Skin of body (tissue), 2 donors: Measurements from ENCODE around the gene TM9SF4. TPM values are rescaled to one million over a fixed set of nuclear protein-coding genes. Genes with fewer than 3 reads are reported as not detected.

Experiments used
- DNase-seq: peaks from one replicate; lab custom pipeline; 2025; lab: John Stamatoyannopoulos, UW
- total RNA-seq: library from RNA; depleted of rRNA; stranded (reverse); fragments of >200 nt; gene quantifications from one replicate; pipeline ENCODE4 v1.2.3, GENCODE V29; 2014

TM9SF4 gene
- total RNA-seq, 1 donor from 2014 or later, result 23.8 TPM

DNA sequence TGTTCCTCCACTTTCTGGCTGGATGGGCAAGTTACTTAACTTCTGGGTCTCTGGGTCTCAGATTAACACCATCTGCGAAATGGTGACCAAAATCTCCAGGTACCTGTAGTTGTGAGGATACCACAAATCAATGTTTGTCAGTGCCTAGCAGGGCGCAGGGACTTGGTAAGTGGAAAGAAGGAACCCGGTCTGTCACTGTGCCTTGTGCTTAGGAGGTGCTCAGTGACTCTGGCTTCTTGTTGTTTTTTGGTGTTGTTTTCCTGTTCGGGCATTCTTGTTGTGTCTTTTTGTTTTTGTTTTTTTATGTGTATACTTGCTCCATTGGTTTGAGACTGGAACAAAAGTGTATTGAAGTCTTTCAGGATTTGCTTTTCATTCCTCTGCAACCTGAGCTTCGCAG lies 17.8 kb downstream of the TM9SF4 start:
- DNase-seq, result no peak

DNA sequence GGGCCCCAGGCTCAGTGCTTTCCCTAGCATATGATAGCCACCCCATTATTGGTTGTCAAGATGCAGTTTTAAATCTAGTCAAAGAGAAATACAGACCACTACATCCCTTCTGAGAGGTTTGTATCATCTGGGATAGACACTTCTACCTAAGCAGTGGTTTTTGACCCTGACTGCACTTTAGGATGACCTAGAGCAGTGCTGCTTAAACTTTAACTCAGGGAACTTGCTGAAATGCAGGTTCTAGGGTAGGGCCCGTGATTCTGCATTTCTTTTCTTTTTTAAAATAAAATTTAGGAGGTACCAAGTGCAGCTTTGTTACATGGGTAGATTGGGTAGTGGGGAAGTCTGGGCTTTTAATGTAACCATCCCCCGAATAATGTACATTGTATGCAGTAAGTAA lies 18.7 kb downstream of the TM9SF4 start:
- no peak for DNase-seq

DNA sequence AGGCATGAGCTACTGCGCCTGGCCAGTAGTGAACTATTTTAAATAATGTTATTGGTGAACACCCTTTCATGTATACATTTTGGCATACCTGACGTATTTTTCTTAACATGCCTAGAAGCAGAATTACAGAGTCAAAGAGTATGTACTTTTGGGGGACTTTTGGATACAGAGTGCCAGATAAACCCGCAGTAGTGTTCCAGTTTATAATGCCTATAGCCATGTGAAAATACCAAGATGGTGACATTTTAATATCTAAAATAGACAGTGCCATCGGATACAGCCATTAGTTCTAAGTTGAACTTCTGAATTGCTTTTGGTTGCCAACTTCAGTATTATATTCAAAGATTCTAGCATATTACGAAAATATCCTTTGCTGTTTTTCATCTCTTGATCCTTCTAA lies 20.3 kb downstream of the TM9SF4 start:
- DNase-seq, result no peak

DNA sequence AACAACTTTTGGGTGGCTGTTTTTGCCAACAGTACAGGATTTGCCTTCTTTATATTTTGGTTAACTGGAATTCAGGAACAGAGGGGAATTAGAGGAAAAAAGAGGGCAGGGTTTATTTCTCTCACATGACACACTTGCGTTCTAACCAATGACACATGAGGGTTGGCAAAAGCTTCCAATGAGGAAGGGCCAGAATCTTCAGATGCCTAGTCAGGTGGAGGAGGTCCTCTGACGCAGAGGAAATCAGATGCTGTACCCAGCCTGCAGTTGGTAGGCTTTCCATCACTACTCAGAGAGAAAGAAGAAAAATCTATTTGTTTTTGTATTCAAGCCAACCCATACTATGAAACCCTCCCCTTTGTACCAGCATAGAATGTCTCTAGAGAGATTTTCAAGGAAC lies 20.8 kb downstream of the TM9SF4 start:
- DNase-seq, result no peak

DNA sequence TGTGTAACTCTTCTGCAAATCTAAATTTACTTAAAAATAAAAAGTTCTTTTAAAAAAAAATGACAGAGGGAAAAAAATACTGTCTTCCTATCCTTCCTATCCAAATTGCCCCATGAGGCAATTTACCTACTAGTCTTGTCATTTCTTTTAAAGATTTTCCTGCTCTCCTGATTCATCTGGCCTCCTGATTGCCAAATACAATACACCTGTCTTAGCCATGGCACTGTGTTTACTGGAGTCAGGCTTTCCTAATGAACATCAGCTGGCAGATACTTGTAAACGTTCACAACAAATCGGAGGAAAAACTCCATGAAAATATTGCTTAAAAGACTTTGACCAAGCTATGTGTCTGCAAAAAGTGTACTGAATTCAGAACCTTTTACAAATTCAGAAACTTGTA lies 21.5 kb downstream of the TM9SF4 start:
- DNase-seq, result no peak

DNA sequence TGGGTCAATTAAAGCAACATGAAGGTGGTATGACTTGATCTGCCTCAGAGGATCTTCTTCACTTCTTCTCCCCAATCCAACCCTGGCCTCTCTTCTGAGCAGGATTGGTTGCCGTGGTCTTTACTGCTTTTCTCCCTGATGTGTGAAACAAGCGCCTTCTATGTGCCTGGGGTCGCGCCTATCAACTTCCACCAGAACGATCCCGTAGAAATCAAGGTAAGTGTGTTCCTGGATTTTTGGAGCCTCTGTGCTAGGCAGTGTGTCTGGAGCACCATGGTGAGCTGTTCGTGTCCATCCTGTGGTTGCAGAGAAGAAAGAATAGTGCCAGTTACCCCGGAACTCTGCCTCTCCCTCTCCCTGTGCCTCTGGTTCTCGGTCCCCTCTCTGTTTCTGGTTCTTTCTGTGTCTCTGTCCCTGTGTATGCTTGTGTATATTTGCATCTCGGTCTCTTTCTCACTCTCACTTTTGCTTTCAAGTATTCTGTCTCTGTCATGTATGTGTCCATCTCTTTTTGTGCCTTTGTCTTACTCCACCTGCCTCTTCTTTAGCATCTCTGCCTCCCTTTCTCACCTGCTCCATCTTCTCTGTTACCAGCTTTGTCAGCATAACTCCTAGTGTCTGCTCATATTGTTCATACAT lies 23.5 kb downstream of the TM9SF4 start:
- no peak for DNase-seq

DNA sequence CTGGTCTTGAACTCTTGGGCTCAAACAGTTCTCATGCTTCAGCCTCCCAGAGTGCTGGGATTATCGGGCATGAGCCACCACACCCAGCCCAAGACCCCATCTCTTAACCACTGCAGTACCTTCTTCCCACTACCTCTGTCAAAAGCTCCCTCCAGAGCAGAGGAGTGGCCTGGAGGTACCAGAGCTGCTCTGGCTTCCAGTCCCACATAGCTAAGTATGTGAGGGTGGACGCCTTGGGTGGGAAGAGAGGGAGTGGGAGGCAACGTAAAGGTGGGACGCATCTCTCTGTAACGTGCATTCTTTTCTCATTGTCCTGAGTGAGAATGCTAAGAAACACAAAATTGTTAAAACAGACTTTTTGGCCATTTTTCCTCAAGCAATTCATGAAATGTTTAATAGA lies 24.5 kb downstream of the TM9SF4 start:
- DNase-seq, result no peak

DNA sequence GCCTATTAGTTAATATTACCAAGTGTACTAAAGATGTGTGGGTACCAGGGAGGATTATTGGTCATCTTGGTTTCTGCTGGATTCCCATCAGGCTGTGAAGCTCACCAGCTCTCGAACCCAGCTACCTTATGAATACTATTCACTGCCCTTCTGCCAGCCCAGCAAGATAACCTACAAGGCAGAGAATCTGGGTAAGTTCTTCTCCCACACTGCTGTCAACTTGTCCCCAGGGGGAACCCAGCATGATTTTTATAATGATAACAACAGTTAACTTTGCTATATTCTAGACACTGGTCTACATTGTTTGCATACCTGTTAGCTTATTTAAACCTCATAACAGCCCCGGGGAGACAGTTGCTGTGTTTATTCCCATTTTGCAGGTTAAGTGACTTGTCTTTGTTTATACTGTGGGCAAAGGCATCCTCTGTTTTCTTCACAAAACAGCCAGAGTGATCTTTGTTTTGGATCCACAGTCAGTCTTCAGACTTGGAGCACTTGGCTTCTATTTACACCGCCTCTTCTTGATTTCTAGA lies 26.5 kb downstream of the TM9SF4 start:
- DNase-seq, result no peak

DNA sequence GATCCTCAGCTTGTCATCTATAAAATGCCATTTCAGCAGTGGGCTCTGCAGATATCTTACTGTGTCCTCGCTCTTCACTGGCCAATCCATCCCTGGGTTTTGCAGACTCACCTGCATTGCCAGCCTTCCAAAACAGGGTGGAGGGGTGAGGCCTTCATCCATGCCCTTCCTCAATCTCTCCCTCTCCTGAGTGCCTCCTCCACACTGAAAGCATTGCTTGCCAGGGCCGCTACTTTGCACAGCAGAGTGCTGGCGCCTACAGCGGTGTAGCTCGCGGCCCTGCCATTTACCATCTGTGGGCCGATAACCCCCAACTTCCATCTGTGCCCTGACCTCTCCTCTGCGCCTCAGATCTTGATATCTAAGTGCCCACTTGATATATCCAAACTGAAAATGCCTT lies 29.4 kb downstream of the TM9SF4 start:
- no peak for DNase-seq

DNA sequence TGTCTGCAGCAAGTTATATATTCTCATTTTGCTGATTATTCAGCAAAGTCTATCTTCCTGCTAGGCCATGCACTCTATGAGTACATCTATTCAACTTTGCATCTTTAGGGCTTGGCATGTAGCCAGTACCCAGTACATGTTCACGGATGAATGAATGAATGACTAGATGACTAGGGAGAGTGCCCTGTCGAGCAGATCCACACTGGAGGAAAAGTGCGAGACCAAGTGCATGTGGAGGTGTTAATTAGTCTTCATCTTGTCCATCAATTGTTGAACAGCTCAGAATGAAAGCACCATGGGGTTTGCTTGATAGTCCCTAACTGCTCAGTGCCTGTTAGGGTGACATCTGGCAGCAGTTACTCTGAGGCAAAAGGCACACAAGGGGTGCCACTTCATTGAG lies 30.4 kb downstream of the TM9SF4 start:
- no peak for DNase-seq

DNA sequence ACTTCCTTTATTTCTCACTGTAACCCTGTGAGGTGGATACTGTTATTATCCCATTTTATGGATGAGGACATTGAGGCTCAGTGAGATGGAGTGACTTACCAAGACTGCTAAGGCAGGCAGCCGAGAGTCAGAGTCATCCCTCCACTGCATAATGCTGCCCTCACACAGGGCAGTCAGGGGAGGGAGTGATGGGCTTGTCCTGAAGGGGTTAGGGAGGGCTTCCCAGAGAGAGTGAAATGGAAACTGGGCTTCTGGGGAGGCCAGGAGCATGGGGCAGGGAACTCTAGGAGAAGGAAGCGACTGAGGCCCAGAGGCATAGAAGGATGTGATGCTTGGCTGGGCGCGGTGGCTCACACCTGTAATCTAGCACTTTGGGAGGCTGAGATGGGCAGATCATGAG lies 31.1 kb downstream of the TM9SF4 start:
- no peak for DNase-seq

DNA sequence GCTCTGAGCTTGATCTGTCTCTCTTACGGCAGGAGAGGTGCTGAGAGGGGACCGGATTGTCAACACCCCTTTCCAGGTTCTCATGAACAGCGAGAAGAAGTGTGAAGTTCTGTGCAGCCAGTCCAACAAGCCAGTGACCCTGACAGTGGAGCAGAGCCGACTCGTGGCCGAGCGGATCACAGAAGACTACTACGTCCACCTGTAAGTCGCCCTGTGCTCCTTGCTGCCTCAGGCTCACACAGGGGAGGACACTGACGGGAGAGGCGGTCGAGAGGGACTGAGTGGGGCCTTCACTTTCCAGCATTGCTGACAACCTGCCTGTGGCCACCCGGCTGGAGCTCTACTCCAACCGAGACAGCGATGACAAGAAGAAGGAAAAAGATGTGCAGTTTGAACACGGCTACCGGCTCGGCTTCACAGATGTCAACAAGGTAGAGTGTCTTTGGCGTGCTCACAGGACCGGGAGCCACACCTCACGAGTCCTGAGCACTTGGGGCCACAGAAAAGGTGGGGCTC lies 32.0 kb downstream of the TM9SF4 start:
- DNase-seq, result no peak

DNA sequence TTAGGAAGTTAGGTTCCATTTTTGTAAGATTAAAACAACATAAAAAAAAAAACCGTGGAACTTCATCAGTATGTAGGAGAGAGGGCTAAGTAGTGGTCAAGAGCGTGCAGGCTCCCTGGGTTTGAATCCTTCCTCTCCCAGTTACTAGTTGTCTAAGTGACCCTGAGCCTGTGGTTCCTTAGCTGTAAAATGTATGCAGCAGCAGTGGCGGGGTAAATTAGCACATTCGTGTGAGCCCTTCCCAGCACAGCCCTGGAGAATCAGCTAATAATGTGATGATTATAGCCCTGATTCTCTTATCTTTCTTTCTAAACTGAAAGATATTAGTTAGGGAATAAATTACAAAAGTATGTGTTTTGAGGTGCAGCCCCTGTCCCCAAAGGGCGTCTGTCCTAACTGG lies 32.6 kb downstream of the TM9SF4 start:
- no peak for DNase-seq

DNA sequence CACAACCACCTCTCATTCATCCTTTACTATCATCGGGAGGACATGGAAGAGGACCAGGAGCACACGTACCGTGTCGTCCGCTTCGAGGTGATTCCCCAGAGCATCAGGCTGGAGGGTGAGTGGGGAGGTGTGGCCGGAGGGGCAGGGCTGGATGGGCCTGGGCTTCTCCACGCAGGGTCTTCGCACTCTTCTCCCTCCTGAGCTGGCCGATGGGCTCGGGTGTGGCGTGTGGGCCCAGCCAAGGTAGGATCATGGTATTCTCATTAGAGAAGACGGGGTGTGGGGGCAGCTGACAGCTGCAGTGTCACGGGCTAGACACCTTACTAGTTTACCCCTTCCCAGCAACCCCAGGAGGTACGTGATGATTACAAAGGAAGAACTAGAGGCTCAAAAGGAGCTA lies 33.5 kb downstream of the TM9SF4 start:
- DNase-seq, result no peak

DNA sequence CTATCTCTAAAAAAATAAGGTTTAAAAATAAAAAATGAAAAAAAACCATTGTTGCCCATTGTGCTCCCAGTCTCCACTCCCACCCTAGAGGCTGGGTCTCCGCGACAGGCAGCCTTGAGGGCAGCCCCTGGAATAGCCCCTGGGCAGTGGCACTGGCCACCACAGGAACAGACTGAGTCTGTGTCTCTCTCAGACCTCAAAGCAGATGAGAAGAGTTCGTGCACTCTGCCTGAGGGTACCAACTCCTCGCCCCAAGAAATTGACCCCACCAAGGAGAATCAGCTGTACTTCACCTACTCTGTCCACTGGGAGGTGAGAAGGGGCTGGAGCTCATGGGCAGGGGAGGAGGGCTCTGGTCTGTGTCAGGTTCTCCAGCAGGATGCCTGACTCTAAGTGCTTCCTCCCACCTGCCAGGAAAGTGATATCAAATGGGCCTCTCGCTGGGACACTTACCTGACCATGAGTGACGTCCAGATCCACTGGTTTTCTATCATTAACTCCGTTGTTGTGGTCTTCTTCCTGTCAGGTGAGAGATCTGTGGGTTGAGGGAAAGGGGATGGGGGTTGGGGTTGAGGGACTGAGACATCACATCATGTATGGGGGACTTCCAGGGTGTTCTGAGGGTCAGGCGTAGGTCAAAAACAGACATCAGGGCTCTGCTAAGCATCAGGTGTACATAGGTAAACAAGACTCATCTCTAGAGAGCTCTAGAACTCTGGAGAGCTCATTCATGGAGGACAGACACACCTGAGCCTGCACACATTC lies 35.6 kb downstream of the TM9SF4 start:
- no peak for DNase-seq

DNA sequence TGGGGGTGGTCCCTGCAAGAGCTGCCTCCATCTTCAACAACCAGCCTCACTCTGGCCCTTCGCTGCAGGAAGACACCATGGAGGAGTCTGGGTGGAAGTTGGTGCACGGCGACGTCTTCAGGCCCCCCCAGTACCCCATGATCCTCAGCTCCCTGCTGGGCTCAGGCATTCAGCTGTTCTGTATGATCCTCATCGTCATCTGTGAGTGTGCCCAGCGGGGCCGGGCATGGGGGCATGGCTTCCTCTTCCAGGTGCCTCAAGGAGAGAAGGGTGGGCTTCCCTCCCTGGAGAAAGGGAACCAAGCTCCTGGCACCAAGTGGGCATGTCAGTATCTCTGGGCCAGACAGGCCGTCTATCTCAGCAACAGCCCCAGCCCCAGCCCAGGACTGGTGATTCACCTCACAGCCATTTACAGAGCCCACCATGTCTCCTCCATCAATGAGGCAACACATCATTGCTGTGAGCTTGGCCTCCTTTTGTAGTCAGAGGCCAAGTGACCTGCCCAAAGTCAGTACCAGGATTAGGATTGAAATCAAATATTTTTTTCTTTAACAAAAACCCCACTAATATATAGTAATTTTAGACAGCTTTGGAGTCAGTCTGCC lies 40.2 kb downstream of the TM9SF4 start:
- DNase-seq, result no peak

DNA sequence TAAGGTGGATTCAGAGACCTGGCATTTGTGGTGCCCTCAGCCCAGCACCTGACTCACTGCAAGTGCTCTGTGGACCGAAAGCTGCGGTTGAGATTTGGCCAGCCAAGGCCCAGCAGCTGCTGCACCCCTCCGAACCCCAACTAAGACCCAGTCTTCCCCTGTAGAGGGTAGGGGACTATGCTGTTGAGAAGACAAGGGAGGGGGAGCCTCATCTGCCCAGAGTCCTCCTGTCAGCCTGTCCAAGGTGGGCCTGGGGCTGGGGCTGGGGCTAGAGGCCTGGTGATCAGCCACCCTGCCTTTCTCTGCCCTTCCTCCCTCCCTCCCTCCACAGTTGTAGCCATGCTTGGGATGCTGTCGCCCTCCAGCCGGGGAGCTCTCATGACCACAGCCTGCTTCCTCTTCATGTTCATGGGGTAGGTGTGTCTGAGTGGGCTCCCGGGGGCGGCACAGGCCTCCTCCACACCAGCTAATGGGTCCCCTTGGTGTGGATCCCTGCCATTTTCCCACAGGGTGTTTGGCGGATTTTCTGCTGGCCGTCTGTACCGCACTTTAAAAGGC lies 40.9 kb downstream of the TM9SF4 start:
- DNase-seq, result no peak

DNA sequence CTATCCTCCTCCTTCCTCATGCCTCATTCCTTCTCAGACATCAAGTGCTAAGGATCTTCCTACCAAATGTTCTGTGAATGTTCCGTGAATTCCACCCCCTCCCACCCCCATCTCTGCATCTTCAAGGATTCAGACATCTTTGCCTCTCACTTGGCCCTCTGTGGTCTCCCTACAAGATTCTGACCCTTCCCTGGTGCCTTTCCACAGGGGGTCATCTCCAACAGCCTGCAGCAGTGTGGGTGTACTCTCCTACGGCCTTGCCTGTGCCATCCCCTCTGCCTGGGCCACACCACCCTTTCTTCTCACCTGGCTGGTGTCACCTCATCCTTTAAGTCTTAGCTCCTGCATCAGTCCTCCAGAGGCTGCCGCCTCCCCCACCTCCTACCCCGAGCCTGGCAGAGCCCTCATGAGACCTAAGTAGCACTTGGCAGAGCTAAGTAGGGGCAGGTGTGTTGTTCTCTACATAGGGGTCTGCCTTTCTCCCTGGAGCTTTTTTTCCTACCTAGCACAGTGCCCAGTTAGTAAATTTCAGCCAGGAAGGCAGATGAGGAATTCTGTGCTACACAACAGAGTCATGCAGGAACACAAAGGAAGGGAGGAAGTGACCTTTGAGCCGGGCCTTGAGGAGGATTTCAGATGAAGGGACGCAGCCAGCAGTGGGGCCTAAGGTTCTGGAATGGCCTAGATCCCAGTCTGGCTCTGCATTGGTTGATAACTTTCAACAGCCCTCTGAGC lies 43.1 kb downstream of the TM9SF4 start:
- no peak for DNase-seq

DNA sequence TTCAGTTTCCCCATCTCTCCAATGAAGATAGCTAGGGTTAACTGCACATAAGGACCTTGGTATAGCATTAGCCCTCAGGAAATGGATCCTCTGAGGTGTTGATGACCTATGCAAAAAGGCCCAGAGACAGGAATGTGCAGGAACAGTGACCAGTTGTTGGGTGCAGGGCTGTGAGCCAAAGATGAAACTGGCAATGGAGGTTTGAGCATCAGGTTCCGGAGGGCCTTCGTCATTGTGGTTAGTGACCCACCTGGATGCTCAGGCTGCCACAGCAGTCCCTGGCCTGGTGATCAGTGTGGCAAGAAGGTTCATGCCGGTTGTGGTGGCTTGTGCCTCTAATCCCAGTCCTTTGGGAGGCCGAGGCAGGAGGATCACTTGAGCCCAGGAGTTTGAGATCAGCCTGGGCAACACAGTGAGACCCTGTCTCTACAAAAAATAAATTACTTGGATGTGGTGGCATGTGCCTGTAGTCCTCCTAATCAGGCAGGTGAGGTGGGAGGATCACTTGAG lies 43.7 kb downstream of the TM9SF4 start:
- DNase-seq, result no peak

DNA sequence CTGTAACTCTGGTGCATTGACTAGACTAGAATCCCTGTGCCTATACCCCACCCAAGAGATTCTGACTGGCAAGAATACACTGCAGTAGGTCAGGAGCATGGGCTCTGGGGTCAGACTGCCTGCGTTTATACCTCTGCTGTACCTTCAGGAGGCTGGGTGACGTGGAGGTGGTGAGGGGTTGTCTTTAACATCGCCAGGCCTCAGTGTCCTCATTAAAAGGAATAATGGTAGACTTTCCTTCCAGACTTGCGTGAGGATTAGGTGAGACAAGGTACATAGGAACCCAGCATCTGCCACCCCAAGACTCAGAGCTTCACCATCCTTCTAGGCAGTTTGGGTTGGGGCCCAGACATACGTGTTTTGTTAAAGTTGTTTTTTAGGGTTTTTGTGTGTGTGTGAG lies 44.3 kb downstream of the TM9SF4 start:
- no peak for DNase-seq
